ENCODE measurements around the gene DDX10. TPM values are rescaled to one million over a fixed set of nuclear protein-coding genes. Genes with fewer than 3 reads are reported as not detected.

The DDX10 gene
- total and polyA plus RNA-seq, 10 donors: 17.5 to 39.3 (median 23.0) TPM

DNA sequence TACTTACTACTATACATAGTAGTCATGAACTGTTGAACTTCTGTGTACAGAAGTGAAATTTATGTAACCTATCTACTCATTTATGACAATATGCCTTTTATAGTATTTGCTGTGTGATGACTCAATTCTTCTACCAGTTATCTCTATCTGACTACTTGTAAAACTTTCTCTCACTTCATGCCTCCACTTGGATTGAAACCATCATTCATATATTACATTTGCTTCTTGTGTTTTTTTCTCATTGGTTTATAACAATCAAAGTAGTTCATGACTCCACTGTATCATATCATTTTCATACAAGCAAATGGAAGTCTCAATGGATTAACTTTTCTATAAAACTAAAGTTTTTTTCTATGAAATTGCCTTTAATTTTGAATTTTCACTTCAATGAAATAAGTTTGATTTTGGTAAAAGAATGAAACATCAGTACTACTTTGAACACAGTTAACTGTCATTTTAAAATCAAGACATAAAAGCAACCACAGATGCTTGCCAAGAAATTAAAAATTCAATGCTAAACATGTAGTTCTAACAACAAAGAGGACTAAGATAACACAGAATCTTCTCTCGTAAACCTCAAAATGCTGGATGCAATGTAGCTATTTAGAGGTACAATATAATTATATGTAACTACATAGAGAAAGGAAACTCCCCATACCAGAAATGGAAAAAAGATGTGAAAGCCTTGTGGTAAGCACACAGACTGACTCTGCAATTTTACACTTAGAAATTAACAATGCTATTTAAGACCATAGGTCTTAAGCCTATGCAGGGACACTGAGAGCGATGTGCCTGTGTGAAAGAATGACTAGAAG, 43.7 kb upstream of the DDX10 start:
- no peak overlapping the region for H3K27ac ChIP-seq
- no peak for DNase-seq
- no peaks in the 10 kb centered on the region for H3K27me3 ChIP-seq (replicated peaks in 1 of 7)
- intact Hi-C loops (cut with DNase I; ENCODE audit: low total_unique reads): no loop called here
- no peaks in the 10 kb centered on the region for H3K9me3 ChIP-seq
- H3K36me3 ChIP-seq: no peaks in the 10 kb centered on the region
- WGBS, 5 donors: 59 to 69% (median 63%) methylated on average over 2 of the region's 2 CpGs
- no peaks in the 10 kb centered on the region for H3K4me1 ChIP-seq
- TF ChIP-seq POLR2A (IDR thresholded peaks at IDR 0.05): no peak
- TF ChIP-seq, protein P1, sequence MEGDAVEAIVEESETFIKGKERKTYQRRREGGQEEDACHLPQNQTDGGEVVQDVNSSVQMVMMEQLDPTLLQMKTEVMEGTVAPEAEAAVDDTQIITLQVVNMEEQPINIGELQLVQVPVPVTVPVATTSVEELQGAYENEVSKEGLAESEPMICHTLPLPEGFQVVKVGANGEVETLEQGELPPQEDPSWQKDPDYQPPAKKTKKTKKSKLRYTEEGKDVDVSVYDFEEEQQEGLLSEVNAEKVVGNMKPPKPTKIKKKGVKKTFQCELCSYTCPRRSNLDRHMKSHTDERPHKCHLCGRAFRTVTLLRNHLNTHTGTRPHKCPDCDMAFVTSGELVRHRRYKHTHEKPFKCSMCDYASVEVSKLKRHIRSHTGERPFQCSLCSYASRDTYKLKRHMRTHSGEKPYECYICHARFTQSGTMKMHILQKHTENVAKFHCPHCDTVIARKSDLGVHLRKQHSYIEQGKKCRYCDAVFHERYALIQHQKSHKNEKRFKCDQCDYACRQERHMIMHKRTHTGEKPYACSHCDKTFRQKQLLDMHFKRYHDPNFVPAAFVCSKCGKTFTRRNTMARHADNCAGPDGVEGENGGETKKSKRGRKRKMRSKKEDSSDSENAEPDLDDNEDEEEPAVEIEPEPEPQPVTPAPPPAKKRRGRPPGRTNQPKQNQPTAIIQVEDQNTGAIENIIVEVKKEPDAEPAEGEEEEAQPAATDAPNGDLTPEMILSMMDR (IDR thresholded peaks at IDR 0.05 in 8 of 11, conservative IDR thresholded peaks at IDR 0.05 in 3 of 11): no peak
- no peak for TF ChIP-seq POLR2AphosphoS5 (IDR thresholded peaks at IDR 0.05)
- no peak overlapping the region for H3K4me3 ChIP-seq

DNA sequence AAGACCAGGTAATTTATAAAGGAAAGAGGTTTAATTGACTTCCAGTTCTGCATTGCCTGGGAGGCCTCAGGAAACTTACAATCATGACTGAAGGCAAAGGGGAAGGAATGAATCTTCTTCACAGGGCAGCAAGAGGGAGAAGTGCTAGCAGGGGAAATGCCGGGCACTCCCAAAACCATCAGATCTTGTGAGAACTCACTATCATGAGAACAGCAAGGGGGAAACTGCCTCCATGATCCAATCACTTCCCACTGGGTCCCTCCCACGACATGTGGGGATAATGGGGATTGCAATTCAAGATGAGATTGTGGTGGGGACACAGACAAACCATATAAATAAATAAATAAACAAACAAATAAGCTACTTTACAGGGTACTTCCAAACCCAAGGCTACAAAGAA, 42.5 kb upstream of the DDX10 start:
- intact Hi-C loops (cut with DNase I; ENCODE audit: low total_unique reads): no loop called here
- TF ChIP-seq, protein P1 (IDR thresholded peaks at IDR 0.05 in 8 of 11, conservative IDR thresholded peaks at IDR 0.05 in 3 of 11): no peak
- no peak for TF ChIP-seq POLR2A (IDR thresholded peaks at IDR 0.05)
- Histone ChIP-seq H3K4me1 (no peaks in the 10 kb centered on the region), H3K27ac (no peak overlapping the region), H3K27me3 (replicated peaks in 1 of 7) (no peaks in the 10 kb centered on the region), H3K4me3 (no peak overlapping the region), H3K36me3 (no peaks in the 10 kb centered on the region), H3K9me3 (no peaks in the 10 kb centered on the region)
- no peak for DNase-seq
- WGBS, 5 donors: 69 to 90% (median 76%) methylated on average over 2 of the region's 2 CpGs

DNA sequence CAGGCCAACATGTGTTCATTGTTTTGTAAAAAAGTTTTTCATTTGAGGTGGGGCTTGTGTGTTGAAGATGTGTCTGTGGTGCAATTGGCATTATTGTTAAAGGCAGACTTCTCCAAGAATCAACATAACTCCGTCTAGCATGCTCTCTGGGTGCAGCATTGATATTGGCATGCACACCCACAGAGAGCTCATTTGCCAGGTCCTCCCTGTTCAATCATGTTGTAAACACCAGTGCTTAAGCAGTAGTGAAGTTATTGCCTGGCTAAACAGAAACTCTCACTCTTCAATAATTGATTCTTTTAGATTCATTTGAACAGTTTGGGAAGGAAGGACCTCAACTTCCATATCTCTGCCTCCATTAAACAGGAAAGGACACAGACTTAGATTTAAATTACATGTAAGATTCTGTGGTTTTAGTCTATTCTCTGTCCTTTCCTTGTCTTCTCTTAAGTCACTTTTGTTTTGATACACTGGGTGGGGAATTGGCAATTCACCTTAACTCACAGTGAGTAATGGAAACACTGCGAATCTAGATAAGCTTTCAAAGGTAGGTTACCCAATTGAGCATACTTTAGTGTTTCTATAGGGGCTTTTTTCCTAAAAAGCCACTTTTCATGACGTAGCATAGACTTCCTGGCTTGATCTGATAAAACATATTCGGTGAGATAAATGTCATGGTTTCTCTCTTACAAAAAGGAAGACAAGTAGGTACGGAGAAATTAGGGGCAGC, 40.5 kb upstream of the DDX10 start:
- Histone ChIP-seq H3K36me3 (no peaks in the 10 kb centered on the region), H3K4me1 (no peaks in the 10 kb centered on the region), H3K27ac (no peak overlapping the region), H3K27me3 (replicated peaks in 1 of 7) (peaks cover 0 to 2% (median 0%) of the 10 kb centered on the region in 7 donors), H3K9me3 (peaks cover 0 to 13% (median 10%) of the 10 kb centered on the region in 8 donors), H3K4me3 (no peak overlapping the region)
- intact Hi-C loops (cut with DNase I; ENCODE audit: low total_unique reads): no loop called here
- TF ChIP-seq POLR2A (IDR thresholded peaks at IDR 0.05): no peak
- no peak for TF ChIP-seq POLR2AphosphoS5 (IDR thresholded peaks at IDR 0.05)
- TF ChIP-seq, protein P1 (IDR thresholded peaks at IDR 0.05 in 8 of 11, conservative IDR thresholded peaks at IDR 0.05 in 3 of 11): no peak
- no peak for DNase-seq
- WGBS, 5 donors: 68 to 78% (median 75%) methylated on average over 5 of the region's 5 CpGs

DNA sequence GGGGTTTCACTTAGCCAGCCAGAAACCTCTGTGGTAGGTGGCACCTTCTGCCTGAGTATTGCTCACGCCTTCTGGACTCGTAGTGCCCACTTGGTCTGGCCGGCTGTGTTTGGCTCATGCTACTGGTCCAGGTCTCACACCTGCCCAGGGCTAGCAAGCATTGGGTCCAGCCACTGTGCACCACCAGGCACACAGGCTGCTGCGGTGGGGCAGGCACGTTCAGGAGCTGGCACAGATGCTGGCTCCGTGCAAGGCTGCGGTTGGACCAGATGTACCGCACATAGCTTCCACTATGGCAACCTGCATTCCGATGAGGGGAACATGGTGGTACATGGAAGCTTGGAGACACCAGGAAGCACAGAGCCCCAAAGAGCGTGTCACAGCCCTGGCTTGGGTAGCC, 36.5 kb upstream of the DDX10 start:
- intact Hi-C loops (cut with DNase I; ENCODE audit: low total_unique reads): no loop called here
- peaks cover 0 to 19% (median 14%) of the 10 kb centered on the region in 8 donors for H3K9me3 ChIP-seq
- H3K4me1 ChIP-seq: no peaks in the 10 kb centered on the region
- no peaks in the 10 kb centered on the region for H3K36me3 ChIP-seq
- WGBS, 5 donors: 94 to 100% (median 96%) methylated on average over 1 to 10 of the region's 10 CpGs
- H3K4me3 ChIP-seq: no peak overlapping the region
- no peak for DNase-seq
- TF ChIP-seq POLR2A (IDR thresholded peaks at IDR 0.05) (no peak), POLR2AphosphoS5 (IDR thresholded peaks at IDR 0.05) (no peak)
- TF ChIP-seq, protein P1 (IDR thresholded peaks at IDR 0.05 in 8 of 11, conservative IDR thresholded peaks at IDR 0.05 in 3 of 11): no peak
- no peak overlapping the region for H3K27ac ChIP-seq
- H3K27me3 ChIP-seq (replicated peaks in 1 of 7): peaks cover 0 to 7% (median 0%) of the 10 kb centered on the region in 7 donors

Data from spleen (tissue), 11 donors.